HTERT RPE-1 (cell line): ENCODE measurements around the gene ARHGAP25.

Experiments
- in situ Hi-C: fragments of 300-500 bp; cut with MboI; formaldehyde crosslinking; loops from 4 replicates; pipeline ENCODE4 v1.14.3; 2020; ENCODE audit warnings: low sequenced_read_pairs

The ARHGAP25 gene

DNA sequence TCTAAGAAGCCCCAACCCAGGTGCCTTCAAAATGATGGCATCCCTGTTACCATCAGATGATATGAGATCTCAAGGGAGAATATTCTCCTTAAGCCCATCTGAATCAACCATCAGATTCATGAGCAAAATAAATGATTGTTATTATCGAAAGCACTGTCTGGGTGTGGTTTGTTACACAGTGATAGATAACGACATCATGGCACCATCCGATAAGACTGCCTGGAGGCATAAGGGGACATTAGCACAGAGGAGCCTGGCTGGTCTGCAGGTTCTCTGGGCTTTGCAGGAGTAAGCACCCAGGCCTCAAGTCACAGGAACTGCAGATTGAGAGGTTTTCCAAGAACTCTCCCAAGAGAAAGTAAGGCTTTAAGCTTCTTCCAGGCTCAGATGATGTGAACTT lies 120.9 kb downstream of the ARHGAP25 start:
- in situ Hi-C loops = no loop called here

DNA sequence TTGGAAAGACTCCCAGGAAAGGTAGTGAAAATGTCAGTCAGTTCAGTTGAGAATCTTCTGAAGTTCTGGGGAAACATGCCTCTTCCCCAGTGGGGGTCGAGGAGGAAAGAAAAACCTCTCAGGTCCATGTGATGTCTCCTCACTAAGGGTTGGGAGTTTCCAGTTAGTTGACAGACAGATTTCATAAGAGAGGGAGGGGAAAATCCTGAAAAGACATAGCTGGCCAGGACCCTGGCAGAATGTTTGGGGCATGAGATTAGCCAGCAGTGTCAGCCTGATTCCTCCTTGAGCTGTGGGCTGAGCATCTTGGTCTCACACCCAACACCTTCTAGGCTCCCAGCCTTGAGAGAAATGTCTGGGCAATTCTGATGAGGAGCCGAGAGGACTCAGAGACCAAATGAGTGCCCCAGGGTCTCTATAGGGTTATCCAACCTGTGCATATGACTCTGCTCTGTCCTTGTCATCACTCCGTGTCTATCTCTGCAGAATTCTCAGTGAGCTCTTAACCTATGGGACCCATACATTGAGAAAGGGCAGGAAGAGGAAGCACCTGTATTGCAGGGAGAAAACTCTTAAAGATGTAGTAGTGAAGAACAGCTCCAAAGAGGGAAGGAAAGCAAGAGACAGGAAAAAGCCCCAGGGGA lies 122.7 kb downstream of the ARHGAP25 start:
- in situ Hi-C loops = no loop called here

DNA sequence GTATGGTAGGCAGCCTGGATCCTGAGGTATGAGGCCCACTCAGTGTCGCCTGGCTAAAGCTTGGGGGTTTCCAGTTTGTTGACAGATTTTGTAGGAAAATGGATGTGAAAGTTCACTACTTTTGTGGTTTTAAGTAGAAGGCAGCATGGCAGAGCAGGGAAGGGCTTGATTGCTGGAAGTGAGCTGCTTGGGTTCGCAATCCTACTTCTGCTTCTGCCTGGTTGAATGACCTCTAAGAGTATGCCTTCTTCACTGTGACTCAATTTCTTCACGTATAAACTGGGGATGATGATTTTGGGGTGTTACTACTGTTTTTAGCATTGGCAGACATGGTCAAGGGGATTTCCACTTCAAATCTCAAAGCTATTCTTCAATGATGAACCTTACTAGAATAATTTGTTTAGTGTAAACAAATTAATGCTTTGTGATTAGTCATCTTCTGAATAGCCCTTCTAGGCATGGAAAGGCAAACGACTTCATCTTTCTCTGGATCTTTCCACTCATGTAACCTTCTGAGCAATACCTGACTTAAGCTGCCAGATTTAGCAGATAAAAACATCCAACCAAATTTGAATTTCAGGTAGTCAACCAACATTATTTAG lies 123.3 kb downstream of the ARHGAP25 start:
- in situ Hi-C loops = no loop called here

- in situ Hi-C loops = no loop called here
These were observed 125.5 kb downstream of the ARHGAP25 start for GRCh38 chr2:68860111-68860510.

GRCh38 chr2:68861330-68861729 lies 126.7 kb downstream of the ARHGAP25 start:
- in situ Hi-C loops = no loop called here

- in situ Hi-C loops = no loop called here
These were observed 128.3 kb downstream of the ARHGAP25 start for GRCh38 chr2:68862889-68863288.

DNA sequence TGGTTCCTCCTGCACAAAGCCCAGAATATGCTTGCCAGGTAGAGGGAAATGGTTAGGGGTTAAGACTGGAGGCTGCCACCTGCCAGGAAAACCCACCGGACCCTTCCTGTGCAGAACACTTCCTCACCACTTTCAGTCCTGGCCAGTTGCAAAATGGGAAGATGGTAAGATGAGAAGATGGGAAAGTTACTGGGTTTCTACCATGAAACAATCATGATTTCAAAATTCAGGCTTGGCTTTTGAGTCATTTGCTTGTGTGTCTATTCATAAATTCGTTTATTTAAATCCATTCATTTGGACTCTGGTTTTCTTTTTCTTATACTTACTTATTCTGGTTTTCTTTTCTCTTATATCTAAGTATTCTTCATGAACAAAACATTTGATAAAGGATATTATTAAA lies 129.4 kb downstream of the ARHGAP25 start:
- in situ Hi-C loops = no loop called here

GRCh38 chr2:68865108-68865507 lies 130.5 kb downstream of the ARHGAP25 start:
- in situ Hi-C loops = no loop called here

DNA sequence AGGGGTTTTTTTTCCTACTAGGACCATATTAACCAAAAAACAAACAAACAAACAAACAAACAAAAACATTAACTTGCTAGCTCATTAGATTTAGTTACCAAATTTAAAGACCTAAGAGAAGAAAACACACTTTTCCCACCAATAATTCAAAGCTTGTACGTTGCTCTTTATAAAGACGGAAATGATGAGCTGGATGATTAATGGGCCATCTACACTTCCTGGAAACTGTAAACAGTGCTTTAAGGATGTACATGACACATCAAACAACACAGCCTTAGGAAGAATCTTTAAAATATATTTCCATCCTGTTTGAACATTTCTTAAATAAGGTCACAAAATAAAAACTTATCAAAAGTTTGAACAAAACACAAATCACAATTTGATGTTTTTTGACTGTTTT lies 135.6 kb downstream of the ARHGAP25 start:
- in situ Hi-C loops = no loop called here

GRCh38 chr2:68871159-68871764 lies 136.7 kb downstream of the ARHGAP25 start, which contains the start of gene BMP10:
BMP10 (minus strand) TSS chr2:68871397; CDS start chr2:68871358, 39 bp downstream.
- in situ Hi-C loops = no loop called here
